Activated CD4-positive, alpha-beta T cell treated with anti-CD3 and anti-CD28 coated beads, Interleukin-10, Interleukin-2, amounts not matched to agents 100 ng/mL and 50 ng/mL, durations not matched to agents 16 hours and 8 hours (primary cell): ENCODE results near the gene IGFN1.
"Not testable (repeated sequence)": the region's sequence is repeated elsewhere in the genome, so short reads cannot be mapped to it uniquely, and the experiment has no call there.

Source experiments
- DNase-seq: peaks from one replicate; pipeline ENCODE4 v3.0.0-alpha.2; 2020

The IGFN1 gene

GRCh38 chr1:201251851-201252430, 61.3 kb downstream of the IGFN1 start:
- no peak for DNase-seq

GRCh38 chr1:201252944-201253371, 62.3 kb downstream of the IGFN1 start:
- no peak for DNase-seq

GRCh38 chr1:201253411-201253810, 62.8 kb downstream of the IGFN1 start:
- DNase-seq, result no peak

- no peak for DNase-seq
Measured at GRCh38 chr1:201253906-201254624, 63.4 kb downstream of the IGFN1 start.

- peak; percentile 66 for DNase-seq
Measured at GRCh38 chr1:201254625-201255478, 64.2 kb downstream of the IGFN1 start.

GRCh38 chr1:201255479-201256362, 65.1 kb downstream of the IGFN1 start:
- DNase-seq, result no peak

- not testable (repeated sequence) for DNase-seq
Measured at GRCh38 chr1:201258132-201258531, 67.5 kb downstream of the IGFN1 start.

GRCh38 chr1:201258763-201259230, 68.2 kb downstream of the IGFN1 start:
- no peak for DNase-seq

- DNase-seq, result no peak
Measured at GRCh38 chr1:201259476-201260235, 69.0 kb downstream of the IGFN1 start.

GRCh38 chr1:201260236-201260590, 69.6 kb downstream of the IGFN1 start:
- DNase-seq, result no peak

- no peak for DNase-seq
Measured at GRCh38 chr1:201260648-201261311, 70.2 kb downstream of the IGFN1 start.

- no peak for DNase-seq
Measured at GRCh38 chr1:201261771-201262547, 71.3 kb downstream of the IGFN1 start.

- DNase-seq, result no peak
Measured at GRCh38 chr1:201262963-201263608, 72.5 kb downstream of the IGFN1 start.

GRCh38 chr1:201264072-201264471, 73.4 kb downstream of the IGFN1 start:
- no peak for DNase-seq

- DNase-seq, result no peak
Measured at GRCh38 chr1:201264554-201264953, 73.9 kb downstream of the IGFN1 start.

- no peak for DNase-seq
Measured at GRCh38 chr1:201265756-201266155, 75.1 kb downstream of the IGFN1 start.

- no peak for DNase-seq
Measured at GRCh38 chr1:201266276-201266675, 75.7 kb downstream of the IGFN1 start.

GRCh38 chr1:201266774-201267173, 76.2 kb downstream of the IGFN1 start:
- DNase-seq, result no peak

GRCh38 chr1:201267481-201268229, 77.0 kb downstream of the IGFN1 start:
- no peak for DNase-seq
